ENCODE measurements around the gene MED29.

Gene MED29

GRCh38 chr19:39415111-39416046 lies 24.2 kb downstream of the MED29 start:
- TF ChIP-seq, protein P1, sequence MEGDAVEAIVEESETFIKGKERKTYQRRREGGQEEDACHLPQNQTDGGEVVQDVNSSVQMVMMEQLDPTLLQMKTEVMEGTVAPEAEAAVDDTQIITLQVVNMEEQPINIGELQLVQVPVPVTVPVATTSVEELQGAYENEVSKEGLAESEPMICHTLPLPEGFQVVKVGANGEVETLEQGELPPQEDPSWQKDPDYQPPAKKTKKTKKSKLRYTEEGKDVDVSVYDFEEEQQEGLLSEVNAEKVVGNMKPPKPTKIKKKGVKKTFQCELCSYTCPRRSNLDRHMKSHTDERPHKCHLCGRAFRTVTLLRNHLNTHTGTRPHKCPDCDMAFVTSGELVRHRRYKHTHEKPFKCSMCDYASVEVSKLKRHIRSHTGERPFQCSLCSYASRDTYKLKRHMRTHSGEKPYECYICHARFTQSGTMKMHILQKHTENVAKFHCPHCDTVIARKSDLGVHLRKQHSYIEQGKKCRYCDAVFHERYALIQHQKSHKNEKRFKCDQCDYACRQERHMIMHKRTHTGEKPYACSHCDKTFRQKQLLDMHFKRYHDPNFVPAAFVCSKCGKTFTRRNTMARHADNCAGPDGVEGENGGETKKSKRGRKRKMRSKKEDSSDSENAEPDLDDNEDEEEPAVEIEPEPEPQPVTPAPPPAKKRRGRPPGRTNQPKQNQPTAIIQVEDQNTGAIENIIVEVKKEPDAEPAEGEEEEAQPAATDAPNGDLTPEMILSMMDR (IDR thresholded peaks at IDR 0.05; ENCODE audit: borderline replicate concordance, control extremely low read depth, extremely low read depth, insufficient read depth, missing control alignments), result no peak

GRCh38 chr19:39416152-39417120 lies 25.3 kb downstream of the MED29 start:
- TF ChIP-seq, protein P1 (IDR thresholded peaks at IDR 0.05; ENCODE audit: borderline replicate concordance, control extremely low read depth, extremely low read depth, insufficient read depth, missing control alignments), result no peak
- peak; percentile 17 for DNase-seq (ENCODE audit: low spot score)
- in situ Hi-C loops (cut with MboI; ENCODE audit: low sequenced_read_pairs, unreplicated experiment), result no loop called here

More at GRCh38 chr19:39415111-39416046, 24.2 kb downstream of the MED29 start:
- in situ Hi-C loops (cut with MboI; ENCODE audit: low sequenced_read_pairs, unreplicated experiment), result no loop called here
- DNase-seq (ENCODE audit: low spot score), result peak; percentile 23

DNA sequence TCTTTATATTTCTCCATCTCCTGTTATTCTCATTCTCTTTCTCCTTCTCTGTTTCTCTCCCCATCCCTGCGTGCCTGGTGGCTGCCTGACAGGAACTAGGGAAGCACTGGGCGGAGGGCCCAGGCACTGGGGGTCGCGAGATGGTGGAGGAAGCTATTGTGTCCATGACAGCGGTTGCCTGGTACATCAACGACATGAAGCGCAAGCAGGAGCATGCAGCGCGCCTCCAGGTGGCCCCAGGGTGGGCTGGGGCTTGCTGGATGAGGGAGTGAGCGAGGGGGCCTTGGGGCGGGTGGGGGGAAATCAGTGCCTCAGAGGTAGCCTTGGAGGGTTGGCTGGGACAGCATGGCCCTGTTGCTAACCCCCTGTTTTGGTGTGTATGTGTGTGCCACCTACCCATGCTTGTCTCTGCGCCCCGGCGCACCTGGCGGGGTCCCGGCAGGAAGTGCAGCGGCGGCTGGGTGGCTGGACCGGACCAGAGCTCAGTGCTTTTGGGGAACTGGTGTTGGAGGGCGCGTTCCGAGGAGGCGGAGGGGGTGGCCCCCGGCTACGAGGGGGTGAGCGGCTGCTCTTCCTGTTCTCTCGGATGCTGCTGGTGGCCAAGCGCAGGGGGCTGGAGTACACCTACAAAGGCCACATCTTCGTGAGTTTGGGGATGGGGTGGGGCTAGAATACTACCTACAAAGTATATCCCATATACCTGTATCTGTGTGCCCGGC lies 26.4 kb downstream of the MED29 start:
- in situ Hi-C loops (cut with MboI; ENCODE audit: low sequenced_read_pairs, unreplicated experiment), result no loop called here
- TF ChIP-seq, protein P1 (IDR thresholded peaks at IDR 0.05; ENCODE audit: borderline replicate concordance, control extremely low read depth, extremely low read depth, insufficient read depth, missing control alignments), result no peak
- DNase-seq (ENCODE audit: low spot score), result no peak

- TF ChIP-seq, protein P1 (IDR thresholded peaks at IDR 0.05; ENCODE audit: borderline replicate concordance, control extremely low read depth, extremely low read depth, insufficient read depth, missing control alignments), result no peak
- no peak for DNase-seq (ENCODE audit: low spot score)
- in situ Hi-C loops (cut with MboI; ENCODE audit: low sequenced_read_pairs, unreplicated experiment), result no loop called here
These were observed 27.8 kb downstream of the MED29 start for GRCh38 chr19:39419003-39419402.

DNA sequence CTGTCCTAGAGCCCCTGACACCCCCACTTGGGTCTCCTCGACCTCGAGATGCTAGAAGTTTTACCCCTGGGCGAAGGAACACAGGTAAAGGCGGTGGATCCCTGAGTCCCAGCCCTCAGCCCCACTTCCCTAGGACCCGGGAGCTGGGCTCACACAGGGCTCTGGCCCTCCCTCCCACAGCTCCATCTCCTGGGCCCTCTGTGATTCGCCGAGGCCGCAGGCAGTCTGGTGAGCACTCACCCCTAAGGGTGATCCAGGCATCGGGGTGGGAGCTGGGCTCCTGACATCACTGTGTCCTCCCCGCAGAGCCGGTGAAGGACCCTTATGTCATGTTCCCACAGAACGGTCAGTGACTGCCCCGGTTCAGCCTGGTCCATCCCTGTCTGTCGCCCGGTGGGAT lies 29.6 kb downstream of the MED29 start:
- TF ChIP-seq, protein P1 (IDR thresholded peaks at IDR 0.05; ENCODE audit: borderline replicate concordance, control extremely low read depth, extremely low read depth, insufficient read depth, missing control alignments), result no peak
- in situ Hi-C loops (cut with MboI; ENCODE audit: low sequenced_read_pairs, unreplicated experiment), result no loop called here
- no peak for DNase-seq (ENCODE audit: low spot score)

DNA sequence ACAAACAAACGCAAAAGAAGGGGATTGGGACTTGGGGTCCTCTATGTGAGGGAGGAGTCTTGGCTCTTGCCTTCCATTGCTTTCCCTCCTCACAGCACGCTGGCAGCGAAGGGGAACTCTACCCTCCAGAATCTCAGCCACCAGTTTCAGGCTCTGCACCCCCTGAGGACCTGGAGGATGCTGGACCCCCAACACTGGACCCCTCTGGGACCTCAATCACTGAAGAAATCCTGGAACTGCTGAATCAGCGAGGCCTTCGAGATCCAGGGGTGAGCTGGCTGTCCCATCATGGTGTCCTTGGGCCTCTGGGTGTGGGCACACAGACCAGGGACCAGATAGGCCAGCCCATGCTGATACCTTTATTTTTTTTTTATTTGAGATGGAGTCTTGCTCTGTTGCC lies 30.8 kb downstream of the MED29 start:
- no peak for DNase-seq (ENCODE audit: low spot score)
- TF ChIP-seq, protein P1 (IDR thresholded peaks at IDR 0.05; ENCODE audit: borderline replicate concordance, control extremely low read depth, extremely low read depth, insufficient read depth, missing control alignments), result no peak
- in situ Hi-C loops (cut with MboI; ENCODE audit: low sequenced_read_pairs, unreplicated experiment), result no loop called here

Measured in GM13976 (cell line).